ENCODE results near the gene RSPRY1. TPM values are rescaled to one million over a fixed set of nuclear protein-coding genes. Genes with fewer than 3 reads are reported as not detected.

Gene RSPRY1
- total RNA-seq, 4 donors from 2014 or later, result 22.4 to 30.7 (median 25.7) TPM

DNA sequence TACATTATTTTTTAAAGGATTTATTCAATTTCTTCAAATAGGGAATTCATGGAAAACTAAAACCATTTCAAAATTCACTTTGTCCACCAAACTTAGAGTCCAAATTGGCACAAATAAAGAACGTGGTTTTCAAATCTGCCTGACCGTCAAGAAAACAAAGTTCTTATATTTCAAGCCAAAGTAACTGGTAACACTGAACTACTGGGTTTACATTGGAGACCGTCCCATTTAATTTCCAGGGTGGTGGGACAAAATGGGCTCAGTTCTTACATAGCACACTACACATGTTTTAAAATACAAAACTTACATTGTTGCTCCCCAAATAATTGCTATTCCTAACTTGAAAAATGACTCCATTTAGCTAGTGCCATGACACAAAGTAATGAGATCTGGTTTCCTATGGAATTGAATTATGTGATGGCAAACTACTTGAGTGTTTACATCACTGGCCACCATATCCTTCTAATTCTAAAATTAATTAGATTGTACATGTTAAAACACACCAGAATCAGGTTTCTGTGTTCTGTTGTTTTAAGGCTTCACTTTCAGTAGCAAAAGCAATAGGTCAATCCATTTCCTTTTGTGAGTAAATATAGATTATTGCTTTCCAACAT, 6.8 kb upstream of the RSPRY1 start:
- Histone ChIP-seq H3K36me3 (no peaks in the 10 kb centered on the region), H3K27ac (replicated peaks in 1 of 4) (no peak overlapping the region), H3K4me1 (peaks cover 10 to 43% (median 28%) of the 10 kb centered on the region in 4 donors), H3K27me3 (no peaks in the 10 kb centered on the region), H3K4me3 (no peak overlapping the region), H3K9me3 (no peaks in the 10 kb centered on the region)
- intact Hi-C loops (cut with DNase I), result no loop called here
- no peak for DNase-seq (ENCODE audit: extremely low spot score)
- WGBS, result 73% methylated on average over 3 of the region's 3 CpGs
- TF ChIP-seq, protein P1, sequence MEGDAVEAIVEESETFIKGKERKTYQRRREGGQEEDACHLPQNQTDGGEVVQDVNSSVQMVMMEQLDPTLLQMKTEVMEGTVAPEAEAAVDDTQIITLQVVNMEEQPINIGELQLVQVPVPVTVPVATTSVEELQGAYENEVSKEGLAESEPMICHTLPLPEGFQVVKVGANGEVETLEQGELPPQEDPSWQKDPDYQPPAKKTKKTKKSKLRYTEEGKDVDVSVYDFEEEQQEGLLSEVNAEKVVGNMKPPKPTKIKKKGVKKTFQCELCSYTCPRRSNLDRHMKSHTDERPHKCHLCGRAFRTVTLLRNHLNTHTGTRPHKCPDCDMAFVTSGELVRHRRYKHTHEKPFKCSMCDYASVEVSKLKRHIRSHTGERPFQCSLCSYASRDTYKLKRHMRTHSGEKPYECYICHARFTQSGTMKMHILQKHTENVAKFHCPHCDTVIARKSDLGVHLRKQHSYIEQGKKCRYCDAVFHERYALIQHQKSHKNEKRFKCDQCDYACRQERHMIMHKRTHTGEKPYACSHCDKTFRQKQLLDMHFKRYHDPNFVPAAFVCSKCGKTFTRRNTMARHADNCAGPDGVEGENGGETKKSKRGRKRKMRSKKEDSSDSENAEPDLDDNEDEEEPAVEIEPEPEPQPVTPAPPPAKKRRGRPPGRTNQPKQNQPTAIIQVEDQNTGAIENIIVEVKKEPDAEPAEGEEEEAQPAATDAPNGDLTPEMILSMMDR (IDR thresholded peaks at IDR 0.05), result no peak
- TF ChIP-seq POLR2A (IDR thresholded peaks at IDR 0.05; ENCODE audit: low read depth) (no peak), EP300 (IDR thresholded peaks at IDR 0.05) (no peak), POLR2AphosphoS5 (IDR thresholded peaks at IDR 0.05) (no peak)

DNA sequence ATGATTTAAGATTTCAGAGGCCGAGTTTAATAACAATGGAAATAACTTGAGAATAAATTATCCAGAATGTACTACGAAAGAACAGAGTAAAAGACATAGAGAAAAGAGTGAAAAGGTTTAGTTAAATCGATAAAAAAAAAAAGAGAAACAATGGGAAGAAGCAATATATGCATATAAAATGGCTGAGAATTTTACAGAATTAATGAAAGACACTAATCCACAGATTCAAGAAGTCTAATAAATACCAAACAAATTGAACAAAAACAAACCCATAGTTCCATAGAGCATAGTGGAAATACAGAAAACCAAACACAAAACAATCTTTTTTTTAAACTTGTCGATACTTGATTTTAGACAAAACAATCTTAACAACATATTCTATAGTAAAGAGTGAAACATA, 2.0 kb upstream of the RSPRY1 start:
- DNase-seq (ENCODE audit: extremely low spot score), result no peak
- Histone ChIP-seq H3K4me3 (no peak overlapping the region), H3K36me3 (no peaks in the 10 kb centered on the region), H3K9me3 (no peaks in the 10 kb centered on the region), H3K4me1 (peaks cover 24 to 46% (median 34%) of the 10 kb centered on the region in 4 donors), H3K27ac (replicated peaks in 1 of 4) (no peak overlapping the region), H3K27me3 (no peaks in the 10 kb centered on the region)
- intact Hi-C loops (cut with DNase I), result loop anchor here (10.0 kb wide), 1 partner anchor 351 kb away; the partner anchor contains the start of gene CCDC102A
- WGBS, result 97% methylated on average over 4 of the region's 4 CpGs
- no peak for TF ChIP-seq POLR2AphosphoS5 (IDR thresholded peaks at IDR 0.05)
- TF ChIP-seq EP300 (IDR thresholded peaks at IDR 0.05), result no peak
- TF ChIP-seq, protein P1 (IDR thresholded peaks at IDR 0.05), result no peak
- no peak for TF ChIP-seq POLR2A (IDR thresholded peaks at IDR 0.05; ENCODE audit: low read depth)

DNA sequence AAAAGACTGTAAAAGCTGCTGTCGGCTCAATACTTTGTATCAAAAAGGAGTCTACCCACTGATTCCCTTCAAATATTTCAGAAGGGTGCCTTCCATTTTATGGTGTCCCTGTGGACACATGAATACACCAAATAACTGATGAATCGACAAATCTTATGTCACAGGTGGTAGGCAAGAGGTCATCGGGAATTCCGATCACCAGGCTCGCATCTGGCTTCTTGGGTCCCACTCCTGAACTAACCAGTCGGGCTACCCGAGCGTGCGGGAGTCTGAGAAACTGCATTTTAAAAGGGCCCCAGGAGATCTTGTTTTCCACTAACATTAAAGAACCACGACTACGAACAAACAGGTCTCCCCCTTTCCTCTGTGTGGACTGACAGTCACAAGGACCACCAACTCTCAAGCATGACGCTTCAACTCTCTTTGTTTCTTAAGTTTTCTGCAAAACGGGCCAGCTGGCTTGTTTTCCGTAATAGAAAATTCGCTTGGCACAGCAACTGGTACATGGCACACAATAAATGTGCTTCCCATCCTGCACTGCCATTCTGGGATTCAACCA, 1.2 kb upstream of the RSPRY1 start:
- Histone ChIP-seq H3K27ac (replicated peaks in 1 of 4) (peak overlapping the region; percentile 96 to 98 (median 97)), H3K4me1 (peaks cover 24 to 44% (median 33%) of the 10 kb centered on the region in 4 donors)
- 28% methylated on average over 15 of the region's 15 CpGs for WGBS

DNA sequence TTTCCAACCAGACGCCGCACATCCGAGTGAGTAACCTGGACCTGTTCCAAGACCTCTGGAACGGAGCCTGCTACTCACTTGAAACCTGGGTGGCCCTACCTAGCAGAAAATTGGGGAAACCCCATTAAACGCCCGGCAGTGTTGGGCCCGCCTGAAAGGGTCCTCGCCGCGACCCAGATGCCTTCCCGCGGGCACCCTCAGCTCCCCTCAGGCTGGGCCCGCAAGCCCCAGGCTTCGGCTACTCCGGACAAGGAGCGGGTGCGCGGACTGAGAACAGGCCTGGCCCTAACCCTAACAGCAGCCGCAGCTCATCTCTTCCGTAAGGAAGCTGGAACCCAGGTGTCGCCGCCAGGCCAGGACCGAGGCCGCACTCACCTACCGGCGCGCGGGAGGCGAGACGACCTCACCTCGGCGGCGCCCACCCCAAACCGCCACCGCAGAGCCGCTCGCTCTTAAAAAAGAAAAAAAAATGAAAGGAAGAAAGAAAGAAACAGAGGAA, 634 bp upstream of the RSPRY1 start:
- no peak for DNase-seq (ENCODE audit: extremely low spot score)
- no peak for TF ChIP-seq EP300 (IDR thresholded peaks at IDR 0.05)
- no peak for TF ChIP-seq POLR2AphosphoS5 (IDR thresholded peaks at IDR 0.05)
- no peak for TF ChIP-seq POLR2A (IDR thresholded peaks at IDR 0.05; ENCODE audit: low read depth)
- TF ChIP-seq, protein P1 (IDR thresholded peaks at IDR 0.05), result no peak
- Histone ChIP-seq H3K4me1 (peaks cover 24 to 48% (median 38%) of the 10 kb centered on the region in 4 donors), H3K4me3 (peak overlapping the region; percentile 86 to 99 (median 94)), H3K27me3 (no peaks in the 10 kb centered on the region), H3K27ac (replicated peaks in 1 of 4) (peak overlapping the region; percentile 96 to 98 (median 97)), H3K9me3 (no peaks in the 10 kb centered on the region), H3K36me3 (no peaks in the 10 kb centered on the region)
- 0% methylated on average over 25 of the region's 37 CpGs for WGBS
- intact Hi-C loops (cut with DNase I), result loop anchor here (5.0 to 10.0 kb wide), 2 partner anchors 57 to 349 kb away; partner anchors contain the start of gene CCDC102A

More for the DNA sequence above, 1.2 kb upstream of the RSPRY1 start:
- no peak for TF ChIP-seq EP300 (IDR thresholded peaks at IDR 0.05)
- TF ChIP-seq, protein P1 (IDR thresholded peaks at IDR 0.05), result no peak
- no peak for TF ChIP-seq POLR2A (IDR thresholded peaks at IDR 0.05; ENCODE audit: low read depth)
- no peak for TF ChIP-seq POLR2AphosphoS5 (IDR thresholded peaks at IDR 0.05)
- peak overlapping the region; percentile 86 to 99 (median 94) for H3K4me3 ChIP-seq
- no peaks in the 10 kb centered on the region for H3K36me3 ChIP-seq
- DNase-seq (ENCODE audit: extremely low spot score), result no peak
- H3K27me3 ChIP-seq, result no peaks in the 10 kb centered on the region
- intact Hi-C loops (cut with DNase I), result loop anchor here (5.0 to 10.0 kb wide), 2 partner anchors 57 to 350 kb away; partner anchors contain the start of gene CCDC102A
- no peaks in the 10 kb centered on the region for H3K9me3 ChIP-seq

Measured in esophagus muscularis mucosa (tissue), 4 donors.